Ovary (tissue), 9 donors: ENCODE measurements around the gene SCN9A. TPM values are rescaled to one million over a fixed set of nuclear protein-coding genes. Genes with fewer than 3 reads are reported as not detected.

Source experiments
- DNase-seq, 5 donors: peaks; one replicate each; pipeline ENCODE4 v3.0.0-alpha.2; 2019 to 2020
- H3K27ac ChIP-seq, 2 donors: fragments of 200-600 bp; one replicate each; pipeline versions ENCODE4 v1.5.1 to v1.8.0; 2019 to 2022
- H3K27me3 ChIP-seq: fragments of 200-600 bp; one replicate; pipeline ENCODE4 v1.8.0; 2022
- H3K36me3 ChIP-seq: fragments of 200-600 bp; sonication (generic); one replicate; pipeline ENCODE4 v1.5.1; 2019
- H3K4me1 ChIP-seq: one replicate; pipeline ENCODE4 v1.8.1; 2013; ENCODE audit warnings: mild to moderate bottlenecking, moderate library complexity; ENCODE audit not compliant: insufficient read depth
- H3K4me3 ChIP-seq: fragments of 200-600 bp; sonication (generic); one replicate; pipeline ENCODE4 v1.5.1; 2017
- H3K9me3 ChIP-seq, 2 donors: fragments of 200-600 bp in 1 of 2; sonication (generic) in 1 of 2; one replicate each; pipeline versions ENCODE4 v1.5.1 to v1.8.1; 2013 to 2019; ENCODE audit warnings: mild to moderate bottlenecking in 1 of 2, moderate library complexity in 1 of 2
- EP300 ChIP-seq: sonication (generic); formaldehyde crosslinking; IDR thresholded peaks from one replicate; pipeline ENCODE4 v1.6.1; 2017; ENCODE audit warnings: antibody characterized with exemption
- POLR2A ChIP-seq: fragments of 450-650 bp; IDR thresholded peaks from one replicate; pipeline ENCODE4 v1.6.1; 2017; ENCODE audit warnings: antibody characterized with exemption, mild to moderate bottlenecking, moderate library complexity
- WGBS, 3 donors: extraction: QIAGEN DNeasy Blood & Tissue Kit in 1 of 3; methylation state at CpG; one replicate each; pipeline versions ENCODE4 v1.1.5 to v1.1.7; 2013 to 2017; 5-methylcytosine and 5-hydroxymethylcytosine counted together
- intact Hi-C, 4 donors: fragments of 100-400 bp; cut with DNase I; formaldehyde crosslinking; loops; one replicate each; pipeline versions ENCODE4 v1.11.0 to v1.15.1; 2022 to 2023
- polyA plus RNA-seq, 2 donors: library from polyadenylated mRNA; stranded (reverse); fragments of 200-250 nt in 1 of 2; fragments of 350-450 nt in 1 of 2; fragmentation: Illumina TruSeq in 1 of 2; extraction: RNeasy Lipid Tissue Mini Kit (QIAGEN cat#74804) in 1 of 2; gene quantifications; one replicate each; pipeline ENCODE4 v1.2.3, GENCODE V29; 2013 to 2014
- total RNA-seq, 7 donors: library from RNA; depleted of rRNA in 2 of 7; stranded (reverse); fragments of >200 nt in 2 of 7; fragmentation: NEBNext Ultra II Directional in 3 of 7; extraction: Animal tissue kit (Norgen Biotek cat#: 25700) in 3 of 7; gene quantifications; one replicate each; pipeline versions ENCODE4 v1.1.0 to v1.2.4, GENCODE V29; 2016 to 2023
- TF ChIP-seq, protein P1 (sequence below), 3 donors: fragments of 450-650 bp in 2 of 3; fragments of 200-600 bp in 1 of 3; IDR thresholded peaks; one replicate each; pipeline versions ENCODE4 v1.5.1 to v1.8.0; 2016 to 2022; ENCODE audit warnings: antibody characterized with exemption in 3 of 3, mild to moderate bottlenecking in 1 of 3
- donor health status: DM: no; HTN: no; CAD: no; lungs with moderate emphysema.
- donor health status: DM: no; HTN: no; CAD: no.
- donor health status: Bipolar disorder and iron deficiency.
- donor health status: DM: yes; HTN: yes; CAD: no.
- donor health status: DM: no; HTN: no; CAD: no.
- donor health status: DM: yes; HTN: yes; CAD: no.

The SCN9A gene
- total and polyA plus RNA-seq, 9 donors, result 0.33 to 4.5 (median 1.3) TPM

DNA sequence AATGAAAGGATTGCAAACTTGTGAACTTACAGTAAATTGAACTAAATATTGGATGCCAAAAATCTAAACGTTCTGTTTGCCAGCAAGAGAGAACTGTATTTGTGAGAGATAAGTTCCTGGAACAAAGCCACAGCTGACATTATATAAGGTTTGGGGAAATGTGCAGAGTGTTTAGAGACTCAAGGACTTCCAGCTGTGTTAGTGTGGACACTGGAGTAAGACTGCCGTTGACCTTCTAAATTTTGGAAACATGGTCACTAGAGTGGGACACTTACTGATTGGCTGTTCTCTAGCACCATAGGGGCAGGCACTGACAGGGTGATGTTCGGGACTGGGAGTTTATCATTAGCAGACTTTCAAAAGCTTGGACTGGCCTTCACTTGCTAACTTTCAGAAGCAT, 40.5 kb downstream of the SCN9A start:
- Histone ChIP-seq H3K36me3 (no peaks in the 10 kb centered on the region), H3K9me3 (no peaks in the 10 kb centered on the region), H3K27ac (no peak overlapping the region), H3K4me1 (no peaks in the 10 kb centered on the region), H3K27me3 (no peaks in the 10 kb centered on the region), H3K4me3 (no peak overlapping the region)
- no peak for TF ChIP-seq EP300
- TF ChIP-seq, protein P1, sequence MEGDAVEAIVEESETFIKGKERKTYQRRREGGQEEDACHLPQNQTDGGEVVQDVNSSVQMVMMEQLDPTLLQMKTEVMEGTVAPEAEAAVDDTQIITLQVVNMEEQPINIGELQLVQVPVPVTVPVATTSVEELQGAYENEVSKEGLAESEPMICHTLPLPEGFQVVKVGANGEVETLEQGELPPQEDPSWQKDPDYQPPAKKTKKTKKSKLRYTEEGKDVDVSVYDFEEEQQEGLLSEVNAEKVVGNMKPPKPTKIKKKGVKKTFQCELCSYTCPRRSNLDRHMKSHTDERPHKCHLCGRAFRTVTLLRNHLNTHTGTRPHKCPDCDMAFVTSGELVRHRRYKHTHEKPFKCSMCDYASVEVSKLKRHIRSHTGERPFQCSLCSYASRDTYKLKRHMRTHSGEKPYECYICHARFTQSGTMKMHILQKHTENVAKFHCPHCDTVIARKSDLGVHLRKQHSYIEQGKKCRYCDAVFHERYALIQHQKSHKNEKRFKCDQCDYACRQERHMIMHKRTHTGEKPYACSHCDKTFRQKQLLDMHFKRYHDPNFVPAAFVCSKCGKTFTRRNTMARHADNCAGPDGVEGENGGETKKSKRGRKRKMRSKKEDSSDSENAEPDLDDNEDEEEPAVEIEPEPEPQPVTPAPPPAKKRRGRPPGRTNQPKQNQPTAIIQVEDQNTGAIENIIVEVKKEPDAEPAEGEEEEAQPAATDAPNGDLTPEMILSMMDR (IDR thresholded peaks at IDR 0.05), result no peak
- TF ChIP-seq POLR2A, result no peak
- WGBS, 3 donors, result 8 to 13% (median 12%) methylated on average over 3 of the region's 3 CpGs
- DNase-seq, result no peak
- intact Hi-C loops, result no loop called here

DNA sequence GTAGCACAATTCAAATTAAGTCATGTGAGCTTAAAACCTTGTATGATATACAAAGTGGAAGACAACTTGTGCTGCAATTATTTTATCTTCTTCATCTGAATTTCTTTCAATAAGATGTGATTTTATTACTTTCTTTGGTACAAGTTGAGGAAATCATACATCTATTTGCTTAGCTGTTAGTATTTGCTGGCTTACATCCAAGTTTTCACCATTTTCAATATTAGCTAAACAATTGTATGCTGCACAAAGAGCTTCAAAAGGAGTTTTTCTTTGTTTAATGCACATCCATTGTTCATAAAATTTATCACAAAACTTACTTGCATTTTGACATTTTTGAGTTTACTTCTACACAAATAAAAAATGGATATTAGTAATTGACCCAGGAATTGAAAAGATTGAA, 40.9 kb downstream of the SCN9A start:
- Histone ChIP-seq H3K36me3 (no peaks in the 10 kb centered on the region), H3K27ac (no peak overlapping the region), H3K27me3 (no peaks in the 10 kb centered on the region), H3K4me1 (no peaks in the 10 kb centered on the region), H3K9me3 (no peaks in the 10 kb centered on the region), H3K4me3 (no peak overlapping the region)
- no peak for TF ChIP-seq POLR2A
- TF ChIP-seq EP300, result no peak
- TF ChIP-seq, protein P1 (IDR thresholded peaks at IDR 0.05), result no peak
- intact Hi-C loops, result no loop called here
- no peak for DNase-seq

DNA sequence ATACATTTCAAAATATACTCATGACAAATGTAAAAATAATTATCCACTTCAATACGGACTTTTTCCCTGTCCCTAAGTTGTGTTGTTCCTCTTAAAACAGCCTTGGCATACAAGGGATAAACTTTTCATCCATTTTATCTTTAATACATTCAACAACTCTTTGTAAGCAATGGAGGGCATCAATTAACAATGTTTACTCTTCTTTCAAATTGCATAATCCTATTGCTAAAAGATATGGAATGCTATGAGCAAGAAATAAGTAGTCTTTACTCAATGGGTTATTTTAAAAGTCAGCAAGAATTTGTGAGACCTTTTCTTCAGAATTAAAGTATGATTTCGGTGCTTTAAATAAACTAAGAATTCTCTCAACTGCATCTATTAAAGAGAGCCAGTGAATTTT, 41.9 kb downstream of the SCN9A start:
- H3K27ac ChIP-seq, result no peak overlapping the region
- 65 to 72% (median 68%) methylated on average over 2 of the region's 2 CpGs for WGBS, 3 donors
- H3K36me3 ChIP-seq, result no peaks in the 10 kb centered on the region
- intact Hi-C loops, result no loop called here
- no peak overlapping the region for H3K4me3 ChIP-seq
- DNase-seq, result no peak
- no peaks in the 10 kb centered on the region for H3K27me3 ChIP-seq
- no peaks in the 10 kb centered on the region for H3K4me1 ChIP-seq
- no peaks in the 10 kb centered on the region for H3K9me3 ChIP-seq
- TF ChIP-seq POLR2A (no peak), EP300 (no peak)
- TF ChIP-seq, protein P1 (IDR thresholded peaks at IDR 0.05), result no peak

DNA sequence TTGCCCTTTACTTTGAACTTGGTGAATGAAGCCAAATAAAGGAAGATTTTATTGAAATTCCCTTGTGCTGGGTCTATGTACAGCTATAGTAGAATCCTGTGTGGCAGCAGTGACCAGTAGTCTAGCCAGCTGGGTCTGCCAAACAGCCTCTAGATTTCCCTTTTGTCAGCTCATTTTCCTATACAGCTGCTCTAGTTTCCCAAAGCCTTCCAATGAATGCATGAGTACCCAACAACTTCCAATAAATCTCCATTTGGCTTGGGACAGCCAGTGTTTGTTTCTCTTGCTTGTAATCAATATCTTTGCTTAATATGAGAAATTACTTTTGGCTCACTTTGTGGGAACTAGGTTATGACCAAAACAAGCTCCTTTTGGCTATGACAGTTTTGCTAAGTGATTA, 43.6 kb downstream of the SCN9A start:
- intact Hi-C loops, result no loop called here
- Histone ChIP-seq H3K36me3 (no peaks in the 10 kb centered on the region), H3K27ac (no peak overlapping the region), H3K9me3 (no peaks in the 10 kb centered on the region), H3K4me1 (no peaks in the 10 kb centered on the region), H3K4me3 (no peak overlapping the region), H3K27me3 (no peaks in the 10 kb centered on the region)
- TF ChIP-seq POLR2A, result no peak
- no peak for TF ChIP-seq EP300
- TF ChIP-seq, protein P1 (IDR thresholded peaks at IDR 0.05), result no peak
- no peak for DNase-seq

DNA sequence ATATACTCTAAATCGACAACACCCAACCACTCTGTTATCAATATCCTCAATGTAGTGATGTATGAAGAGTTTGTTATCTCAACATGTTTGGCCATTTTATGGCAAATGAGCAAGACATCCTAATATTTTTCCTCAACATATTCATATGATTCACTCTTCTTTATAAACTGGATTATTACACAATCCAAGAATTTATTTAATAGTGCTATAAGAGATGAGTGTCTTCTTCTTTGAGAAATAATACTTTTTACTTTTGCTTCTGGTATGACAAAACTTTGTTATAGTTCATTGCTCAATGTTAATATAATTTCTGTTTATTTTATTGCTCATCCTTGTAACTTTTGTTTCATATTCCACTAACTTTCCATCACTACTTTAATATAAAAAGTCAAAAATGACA, 44.3 kb downstream of the SCN9A start:
- H3K4me1 ChIP-seq, result no peaks in the 10 kb centered on the region
- TF ChIP-seq EP300 (no peak), POLR2A (no peak)
- TF ChIP-seq, protein P1 (IDR thresholded peaks at IDR 0.05), result no peak
- H3K4me3 ChIP-seq, result no peak overlapping the region
- no peaks in the 10 kb centered on the region for H3K9me3 ChIP-seq
- no peaks in the 10 kb centered on the region for H3K36me3 ChIP-seq
- no peak overlapping the region for H3K27ac ChIP-seq
- no peaks in the 10 kb centered on the region for H3K27me3 ChIP-seq
- no peak for DNase-seq
- 91 to 95% (median 93%) methylated on average over 1 of the region's 1 CpG for WGBS, 3 donors
- intact Hi-C loops, result no loop called here
